HG03521 (cell line): Measurements from ENCODE around the gene LIN9.

ENCODE experiments used
- ATAC-seq: cut with Tn5 transposase; IDR thresholded peaks from one replicate; pipeline ENCODE4 v1.9.1; 2021; ENCODE audit warnings: mild to moderate bottlenecking, moderate library complexity; ENCODE audit not compliant: unreplicated experiment

Gene LIN9

DNA sequence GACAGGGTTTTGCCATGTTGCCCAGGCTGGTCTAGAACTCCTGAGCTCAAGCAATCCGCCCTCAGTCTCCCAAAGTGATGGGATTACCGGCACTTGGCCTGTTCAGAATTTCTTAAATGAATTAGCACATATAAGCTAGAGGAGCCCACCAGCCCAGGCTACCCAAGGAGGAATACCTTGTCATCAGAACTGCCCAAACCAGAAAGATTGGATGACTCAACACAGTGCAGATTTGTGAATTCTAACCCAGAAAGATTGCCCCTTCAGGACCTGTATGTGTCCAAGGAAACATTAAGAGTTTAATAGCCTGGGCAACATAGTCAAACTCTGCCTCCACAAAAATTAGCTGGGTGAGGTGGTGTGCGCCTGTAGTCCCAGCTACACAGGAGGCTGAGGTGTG is 14.0 kb upstream of the LIN9 start:
- no peak for ATAC-seq

DNA sequence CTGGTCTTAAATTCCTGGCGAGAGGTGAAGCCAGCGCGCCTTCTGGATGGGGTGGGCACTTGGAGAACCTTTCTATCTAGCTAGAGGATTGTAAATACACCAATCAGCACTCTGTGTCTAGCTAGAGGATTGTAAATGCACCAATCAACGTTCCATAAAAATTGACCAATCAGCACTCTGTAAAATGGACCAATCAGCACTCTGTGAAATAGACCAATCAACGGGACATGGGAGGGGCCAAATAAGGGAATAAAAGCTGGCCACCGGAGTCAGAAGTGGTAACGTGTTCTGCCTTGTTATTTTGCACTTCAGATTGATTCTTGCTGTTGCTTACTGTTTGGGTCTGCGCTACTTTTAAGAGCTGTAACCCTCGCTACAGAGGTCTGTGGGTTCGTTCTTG is 12.0 kb upstream of the LIN9 start:
- ATAC-seq = no peak

DNA sequence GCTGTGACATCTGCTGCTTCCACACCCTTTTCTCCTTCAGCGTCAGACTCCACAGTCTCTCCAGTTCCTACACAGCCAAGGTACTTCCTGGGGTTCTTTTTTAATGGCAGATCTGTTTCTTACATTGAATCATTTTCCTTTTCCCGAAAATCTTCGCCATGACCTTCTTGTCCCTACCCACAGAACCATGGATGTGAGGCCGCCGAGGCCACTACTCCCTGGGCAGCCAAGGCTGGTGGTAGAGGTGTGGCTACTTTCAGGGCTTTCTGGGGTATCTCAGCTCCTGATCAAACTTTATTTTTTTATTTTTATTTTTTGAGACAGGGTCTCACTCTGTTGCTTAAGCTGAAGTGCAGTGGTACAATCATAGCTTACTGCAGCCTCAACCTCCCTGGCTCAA is 9.5 kb upstream of the LIN9 start:
- no peak for ATAC-seq

DNA sequence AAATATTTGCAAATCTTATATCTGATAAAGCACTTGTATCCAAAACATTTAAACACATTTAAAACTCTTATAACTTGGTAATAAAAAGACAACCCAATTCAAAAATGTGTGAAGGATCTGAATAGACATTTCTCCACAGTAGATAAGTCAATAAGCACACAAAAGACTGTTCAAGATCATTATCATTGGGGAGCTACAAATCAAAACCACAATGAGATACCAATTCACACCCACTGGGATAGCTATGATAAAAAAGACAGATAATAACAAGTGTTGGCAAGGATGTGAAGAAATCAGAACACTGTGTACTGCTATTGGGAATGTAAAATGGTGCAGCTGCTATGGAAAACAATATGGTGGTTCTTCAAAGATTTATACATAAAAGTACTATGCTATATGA is 5.1 kb upstream of the LIN9 start:
- no peak for ATAC-seq

DNA sequence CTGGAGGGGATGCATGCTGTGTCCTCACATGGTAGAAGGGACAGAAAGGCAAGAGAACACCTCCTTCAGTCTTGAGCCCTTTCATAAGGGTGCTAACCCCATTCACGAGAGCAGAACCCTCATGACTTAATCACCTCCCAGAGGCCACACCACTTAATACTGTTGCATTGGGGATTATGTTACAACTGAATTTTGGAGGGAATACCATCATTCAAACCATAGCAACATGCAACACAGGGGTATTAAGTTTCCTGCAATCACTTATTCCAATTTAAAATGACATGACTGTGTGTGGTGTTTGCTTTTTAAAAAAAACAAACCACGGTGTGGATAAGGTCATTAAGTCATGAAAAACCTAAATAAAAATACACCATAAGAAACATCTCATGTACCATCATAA is 3.1 kb upstream of the LIN9 start:
- ATAC-seq = no peak

DNA sequence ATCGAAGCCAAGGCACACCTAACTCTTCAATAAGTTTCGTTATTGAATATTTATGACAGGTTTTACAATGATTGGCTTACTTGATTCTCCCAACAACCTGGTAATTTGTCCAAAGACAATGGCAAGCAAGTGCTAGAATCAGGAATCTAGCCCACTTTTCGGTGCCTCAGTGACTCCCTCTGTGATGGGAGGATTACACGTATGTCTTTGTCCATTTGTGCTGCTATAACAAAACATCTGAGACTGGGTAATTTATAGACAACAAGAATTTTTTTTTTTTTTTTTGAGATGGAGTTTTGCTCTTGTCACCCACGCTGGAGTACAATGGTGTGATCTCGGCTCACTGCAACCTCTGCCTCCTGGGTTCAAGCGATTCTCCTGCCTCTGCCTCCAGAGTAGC is 2.4 kb upstream of the LIN9 start:
- ATAC-seq = no peak

DNA sequence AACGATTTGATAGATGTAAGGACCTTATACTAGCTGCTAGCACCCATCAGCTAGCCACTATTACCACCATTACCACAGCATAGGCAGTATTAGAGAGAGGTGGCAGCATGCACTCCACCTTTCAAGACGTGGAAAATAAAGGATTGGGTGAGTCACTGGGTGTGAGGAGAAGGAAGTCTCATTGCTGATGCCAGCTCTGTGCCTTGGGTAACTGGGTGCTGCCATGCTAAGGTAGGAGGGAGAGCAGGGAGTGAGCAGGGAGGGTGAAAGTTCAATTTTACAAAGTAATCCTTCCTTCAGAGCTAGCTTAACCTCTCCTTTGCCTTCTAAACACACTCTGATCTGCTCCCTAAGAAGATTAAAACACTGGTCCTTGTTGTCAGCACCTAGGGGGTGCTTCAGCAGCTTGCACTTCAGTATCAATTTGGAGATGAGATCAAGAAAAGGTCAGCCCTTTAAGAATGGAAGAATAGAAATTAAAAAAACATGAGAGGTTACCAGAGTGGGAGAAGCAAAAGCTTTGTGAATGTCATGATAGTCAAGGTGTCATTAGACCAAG is 1.8 kb upstream of the LIN9 start:
- ATAC-seq = no peak

DNA sequence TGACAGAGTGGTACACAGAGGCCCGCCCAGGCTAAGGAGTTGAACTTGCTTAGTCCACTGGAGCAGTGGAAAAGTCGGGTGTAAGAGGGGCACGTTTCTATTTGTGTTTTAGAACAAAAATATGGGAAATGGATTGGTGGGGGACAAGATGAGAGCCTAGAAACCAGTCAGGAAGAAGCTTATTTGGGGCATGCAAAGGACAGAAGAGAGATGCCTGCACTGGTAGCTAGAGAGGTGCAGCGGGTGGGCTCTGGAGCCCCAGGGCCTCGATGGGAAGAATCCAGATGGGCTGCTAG is 1.2 kb upstream of the LIN9 start:
- ATAC-seq = no peak

DNA sequence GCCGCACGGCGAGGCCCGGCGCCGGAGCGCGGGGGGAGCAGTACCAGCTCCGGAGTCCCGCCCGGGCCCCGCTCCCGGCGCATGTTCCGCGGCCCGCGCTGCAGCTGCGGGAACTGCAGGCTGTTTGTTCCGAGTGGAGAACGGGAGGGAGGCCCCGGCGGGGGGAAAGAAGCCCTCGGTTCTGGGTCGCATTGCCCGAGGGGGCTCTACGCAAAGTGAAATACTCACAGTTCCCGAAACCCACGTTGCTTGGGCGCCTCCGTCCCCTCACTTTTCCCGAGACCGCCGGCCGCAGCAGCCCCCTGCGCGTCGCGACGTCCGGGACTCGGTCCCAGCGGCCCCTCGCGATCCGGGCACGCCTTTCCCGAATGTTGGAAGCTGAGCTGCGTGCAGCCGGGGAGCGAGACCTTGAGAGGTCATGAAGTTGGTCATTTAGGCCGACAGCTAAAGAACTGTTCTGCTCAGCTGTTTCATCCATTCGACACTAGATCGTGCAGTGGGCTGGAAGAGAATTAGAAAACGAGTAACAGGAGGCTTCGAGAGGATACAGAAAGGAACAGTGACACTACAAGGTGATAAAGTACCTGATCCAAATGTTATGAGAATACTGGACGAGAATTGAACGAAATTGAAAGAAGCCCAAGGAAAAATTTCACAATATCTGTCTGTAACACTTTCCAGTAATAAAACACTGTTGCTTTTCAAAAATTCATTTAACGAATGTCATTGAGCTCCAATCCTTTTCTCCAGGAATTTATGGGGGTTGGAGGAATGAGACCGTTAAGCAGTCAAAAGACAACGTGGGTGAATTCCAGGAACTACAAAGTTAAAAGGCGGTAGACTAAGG is 657 bp upstream of the LIN9 start:
- ATAC-seq = peak; percentile 8

DNA sequence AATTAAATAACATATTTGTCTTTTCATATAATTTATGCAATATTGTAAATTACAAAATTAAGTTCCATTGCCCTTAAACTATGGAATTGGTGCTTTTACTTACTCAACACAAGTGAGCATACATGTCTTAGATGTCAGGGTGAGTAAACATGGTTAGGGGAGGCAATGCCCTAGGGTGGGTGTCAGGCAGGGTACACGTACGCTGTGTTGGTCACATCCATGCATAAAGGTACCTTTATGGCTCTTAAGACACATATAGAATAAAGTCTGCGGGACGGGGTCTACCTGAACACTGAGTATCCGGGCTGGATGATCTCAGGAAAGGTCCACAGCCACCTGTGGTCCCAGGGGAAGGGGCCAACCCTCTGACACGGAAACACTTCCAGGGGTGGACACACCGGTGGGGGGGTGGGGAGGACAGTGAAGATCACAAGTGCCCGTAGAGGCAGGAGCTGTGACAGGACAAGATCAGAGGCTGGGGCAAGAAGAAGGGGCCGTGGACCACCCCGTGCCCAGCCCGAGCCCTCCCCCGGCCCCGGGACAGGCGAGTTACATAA is 720 bp downstream of the LIN9 start:
- peak; percentile 4 for ATAC-seq

DNA sequence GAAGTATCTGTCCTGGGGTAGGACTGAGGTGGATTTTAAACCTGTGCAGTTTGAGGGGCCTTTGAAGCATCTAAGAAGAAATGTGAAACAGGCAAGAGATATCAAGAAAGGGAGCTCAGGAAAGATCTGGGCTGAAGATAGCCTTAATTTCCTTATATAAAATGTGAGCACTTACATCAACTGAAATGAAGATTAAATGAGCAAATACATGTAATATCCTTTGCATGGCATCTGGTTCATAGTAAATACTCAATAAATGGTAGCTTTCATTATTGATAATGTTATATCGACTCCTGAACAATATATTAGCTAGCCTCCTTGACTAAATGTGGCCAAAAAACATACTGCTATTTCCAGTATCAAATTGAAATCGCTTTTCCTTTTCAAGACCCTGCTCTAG is 2.5 kb downstream of the LIN9 start:
- ATAC-seq = no peak

DNA sequence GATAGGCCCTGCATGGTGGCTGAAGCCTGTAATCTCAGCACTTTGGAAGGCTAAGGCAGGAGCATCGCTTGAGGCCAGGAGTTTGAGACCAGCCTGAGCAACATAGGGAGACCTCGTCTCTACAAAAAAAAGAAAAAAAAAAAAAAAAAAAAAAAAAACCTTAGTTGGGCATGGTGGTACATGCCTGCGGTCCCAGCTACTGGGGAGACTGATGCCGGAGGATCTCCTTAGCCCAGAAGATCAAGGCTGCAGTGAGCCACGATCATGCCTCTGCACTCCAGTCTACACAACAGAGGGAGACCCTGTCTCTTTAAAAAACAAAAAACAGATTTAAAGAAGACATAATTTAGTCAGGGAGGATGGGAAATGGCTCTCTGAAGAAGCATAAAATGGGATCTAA is 3.8 kb downstream of the LIN9 start:
- no peak for ATAC-seq

DNA sequence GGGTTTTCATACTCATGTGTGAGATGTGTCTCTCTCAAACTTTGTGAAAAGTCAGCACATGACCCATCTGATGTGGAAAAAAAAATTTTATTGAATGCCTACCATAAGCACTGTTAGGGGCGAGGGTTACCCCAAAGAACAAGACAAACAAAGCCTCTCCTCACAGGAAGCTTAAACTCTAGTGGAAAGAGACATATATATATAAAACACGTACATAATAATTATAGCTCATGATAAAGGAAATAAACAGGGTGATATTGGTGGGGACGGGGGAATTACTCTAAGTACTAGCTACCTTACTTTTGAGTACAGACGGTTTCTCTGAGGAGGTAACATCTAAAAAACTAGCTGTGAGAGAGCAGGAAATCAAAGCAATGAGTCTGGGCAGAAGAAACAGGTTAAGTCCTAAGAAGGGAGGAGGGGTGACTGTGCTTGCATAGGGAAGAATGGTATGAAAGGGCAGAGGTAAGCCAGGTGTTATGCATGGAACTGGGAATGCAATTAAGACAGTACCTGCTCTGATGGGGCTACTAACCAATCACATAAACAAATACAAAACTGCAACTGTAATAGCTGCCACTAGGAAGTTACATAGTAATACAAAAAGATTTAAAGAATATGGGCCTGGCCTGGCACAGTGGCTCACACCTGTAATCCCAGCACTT is 4.5 kb downstream of the LIN9 start:
- ATAC-seq = no peak

DNA sequence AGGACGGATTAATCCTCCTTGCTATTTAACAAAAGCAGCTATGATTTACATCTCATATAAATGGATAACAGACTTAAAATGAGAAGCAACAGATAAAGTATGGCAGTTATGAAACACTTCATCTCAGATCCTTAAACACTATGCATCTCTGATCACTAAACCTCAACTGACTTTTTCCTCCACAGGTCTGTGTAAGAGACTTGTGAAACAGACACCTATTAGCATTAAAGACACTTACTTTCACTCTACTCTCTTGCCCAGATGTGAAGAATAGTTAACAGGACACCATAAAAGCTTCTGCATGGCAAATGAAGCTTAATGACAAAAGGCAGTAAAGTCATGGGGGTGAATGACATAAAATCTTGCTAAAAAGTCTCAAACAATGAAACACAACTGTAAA is 6.2 kb downstream of the LIN9 start:
- ATAC-seq = no peak

DNA sequence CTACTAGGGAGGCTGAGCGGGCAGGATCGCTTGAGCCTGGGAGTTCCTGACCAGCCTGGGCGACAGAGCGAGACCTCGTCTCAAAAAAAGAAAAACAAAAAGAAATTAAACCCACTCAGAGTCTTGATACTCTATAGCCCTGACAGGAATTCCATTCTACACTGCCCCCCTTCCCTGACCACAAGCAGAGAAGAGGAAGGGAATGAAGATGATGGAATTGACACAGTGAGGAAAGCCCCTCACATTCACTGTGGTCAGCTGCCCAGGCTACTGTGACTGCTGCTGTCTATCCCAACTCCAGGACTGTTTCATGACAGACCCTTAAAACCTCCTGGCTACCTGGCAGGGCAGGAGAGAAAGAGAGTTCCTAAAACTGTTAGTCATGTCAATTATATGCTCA is 12.1 kb downstream of the LIN9 start:
- no peak for ATAC-seq

DNA sequence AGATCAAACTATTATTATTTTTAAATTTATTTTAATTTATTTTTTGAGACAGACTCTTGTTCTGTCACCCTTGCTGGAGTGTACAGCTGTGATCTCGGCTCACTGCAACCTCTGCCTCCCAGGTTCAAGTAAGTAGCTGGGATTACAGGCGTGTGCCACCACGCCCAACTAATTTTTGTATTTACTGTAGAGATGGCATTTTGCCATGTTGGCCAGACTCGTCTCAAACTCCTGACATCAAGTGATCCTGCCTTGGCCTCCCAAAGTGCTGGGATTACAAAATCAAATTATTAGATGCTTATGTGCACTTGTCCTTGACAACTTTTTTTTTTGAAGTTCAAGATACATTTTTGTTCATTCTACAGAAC is 15.4 kb downstream of the LIN9 start:
- ATAC-seq = no peak

DNA sequence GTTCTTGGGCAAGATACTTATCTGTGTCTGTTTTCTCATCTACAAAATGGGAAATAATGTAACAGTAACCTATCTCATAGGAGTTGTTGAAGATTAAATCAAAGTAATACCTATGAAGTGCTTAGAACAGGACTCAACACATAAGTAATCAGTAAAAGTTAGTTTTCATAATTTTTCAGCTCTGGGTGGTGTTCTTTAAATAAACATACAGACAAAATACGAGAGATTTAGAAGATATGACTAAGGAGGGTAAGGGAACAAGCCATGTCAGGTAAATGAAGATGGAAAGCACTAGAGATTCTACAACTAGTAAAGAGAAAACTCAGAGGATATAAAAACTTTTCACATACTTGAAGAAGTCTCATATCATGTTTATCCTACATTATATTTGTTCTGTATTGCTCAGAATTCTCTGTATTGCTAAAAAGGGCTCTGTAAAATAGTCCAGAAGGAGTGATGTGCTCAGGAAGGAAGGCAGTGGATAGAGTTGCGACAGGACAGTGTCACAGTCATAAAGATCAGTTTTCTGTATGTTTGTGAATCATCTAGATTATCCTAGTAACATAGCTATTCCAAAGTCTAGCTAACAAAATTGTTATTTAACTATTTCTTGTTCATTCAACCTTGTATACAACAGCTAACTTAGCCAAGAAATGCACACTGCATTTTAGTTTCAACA is 16.0 kb downstream of the LIN9 start:
- no peak for ATAC-seq

DNA sequence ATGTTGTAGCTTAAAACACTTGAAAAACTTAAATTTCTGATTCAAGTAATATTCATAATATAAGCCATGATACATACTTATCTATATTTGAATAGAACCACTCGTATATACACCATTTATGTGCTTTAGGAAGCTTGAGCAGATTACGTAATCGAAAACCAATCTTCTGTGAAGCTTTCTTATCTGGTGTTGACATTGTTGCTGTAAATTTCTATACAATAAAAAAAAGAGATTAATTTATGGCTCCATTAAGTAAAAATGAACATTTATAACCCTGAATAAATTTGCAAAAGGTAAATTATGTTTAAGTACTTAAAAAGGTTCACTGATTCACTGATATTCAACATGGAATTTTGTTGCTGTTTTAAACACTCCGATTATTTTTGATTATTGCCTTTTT is 21.4 kb downstream of the LIN9 start:
- no peak for ATAC-seq

DNA sequence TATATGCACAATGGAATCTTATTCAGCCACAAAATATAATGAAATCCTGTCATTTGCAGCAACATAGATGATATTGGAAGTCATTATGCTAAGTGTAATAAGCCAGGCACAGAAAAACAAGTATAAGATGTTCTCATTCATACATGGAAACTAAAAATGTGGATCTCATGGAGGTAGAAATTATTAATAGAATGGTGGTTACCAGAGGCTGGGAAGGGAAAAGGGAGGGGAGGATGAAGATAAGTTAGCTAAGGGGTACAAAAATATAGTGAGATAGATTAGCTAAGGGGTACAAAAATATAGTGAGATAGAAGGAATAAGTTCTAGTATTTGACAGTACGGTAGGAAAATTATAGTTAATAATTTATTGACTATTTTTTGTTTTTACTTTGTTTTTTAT is 27.9 kb downstream of the LIN9 start:
- ATAC-seq = no peak

DNA sequence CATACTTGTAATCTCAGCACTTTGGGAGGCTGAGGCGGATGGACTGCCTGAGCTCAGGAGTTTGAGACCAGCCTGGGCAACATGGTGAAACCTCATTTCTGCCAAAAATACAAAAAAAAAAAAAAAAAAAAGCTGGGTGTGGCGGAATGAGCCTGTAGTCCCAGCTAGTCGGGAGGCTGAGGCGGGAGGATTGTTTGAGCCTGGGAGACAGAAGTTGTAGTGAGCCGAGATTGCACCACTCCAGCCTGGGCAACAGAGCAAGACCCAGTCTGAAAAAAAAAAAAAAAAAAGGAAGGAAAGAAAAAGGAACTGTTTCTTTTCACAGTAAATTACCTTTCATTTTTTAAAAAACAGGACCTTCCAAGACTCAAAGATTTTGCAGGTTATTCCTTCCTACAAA is 29.5 kb downstream of the LIN9 start:
- ATAC-seq = no peak

DNA sequence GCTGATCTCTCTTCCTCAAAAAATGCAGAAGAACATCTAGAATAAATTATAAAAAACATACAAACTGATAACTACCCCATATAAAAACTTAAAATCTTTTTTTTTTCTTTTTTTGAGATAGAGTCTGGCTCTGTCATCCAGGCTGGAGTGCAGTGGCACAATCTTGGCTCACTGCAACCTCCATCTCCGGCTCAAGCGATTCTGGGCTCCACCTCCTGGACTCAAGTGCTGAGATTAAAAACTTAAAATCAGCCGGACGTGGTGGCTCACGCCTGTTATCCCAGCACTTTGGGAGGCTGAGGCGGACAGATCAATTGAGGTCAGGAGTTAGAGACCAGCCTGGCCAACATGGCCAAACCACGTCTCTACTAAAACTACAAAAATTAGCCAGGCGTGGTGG is 31.1 kb downstream of the LIN9 start:
- no peak for ATAC-seq

DNA sequence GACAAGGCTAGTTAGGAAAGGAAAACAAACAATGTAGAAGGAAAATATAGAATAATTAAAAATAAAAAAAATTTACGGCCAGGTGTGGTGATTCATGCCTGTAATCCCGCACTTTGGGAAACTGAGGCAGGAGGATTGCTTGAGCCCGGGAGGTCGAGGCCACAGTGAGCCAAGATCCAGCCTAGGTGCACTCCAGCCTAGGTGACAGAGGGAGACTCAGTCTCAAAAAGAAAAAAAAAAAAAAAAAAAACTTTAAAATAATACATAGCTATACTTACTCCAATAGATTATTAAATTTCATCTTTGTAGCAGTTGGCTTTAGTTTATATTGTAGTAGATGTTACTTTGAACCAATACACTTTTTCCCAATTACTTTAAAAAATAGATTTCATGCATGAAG is 32.0 kb downstream of the LIN9 start:
- no peak for ATAC-seq
